ENCODE results near the gene MYBPHL. TPM values are rescaled to one million over a fixed set of nuclear protein-coding genes. Genes with fewer than 3 reads are reported as not detected.

Gene MYBPHL
- polyA plus RNA-seq, 3 donors = 0.26 TPM; not detected in 2

- DNase-seq = no peak
Observed at GRCh38 chr1:109265741-109266330, 41.0 kb downstream of the MYBPHL start.

GRCh38 chr1:109265016-109265415, 41.8 kb downstream of the MYBPHL start:
- DNase-seq = no peak

GRCh38 chr1:109264379-109264755, 42.4 kb downstream of the MYBPHL start:
- no peak for DNase-seq

- peak; percentile 86 for DNase-seq
Observed at GRCh38 chr1:109263597-109264378, 43.0 kb downstream of the MYBPHL start.

GRCh38 chr1:109263234-109263596, 43.6 kb downstream of the MYBPHL start:
- DNase-seq = no peak

GRCh38 chr1:109262231-109263055, 44.4 kb downstream of the MYBPHL start:
- DNase-seq = no peak

- DNase-seq = no peak
Observed at GRCh38 chr1:109261578-109261977, 45.2 kb downstream of the MYBPHL start.

- DNase-seq = no peak
Observed at GRCh38 chr1:109261006-109261405, 45.8 kb downstream of the MYBPHL start.

- no peak for DNase-seq
Observed at GRCh38 chr1:109259674-109260557, 46.9 kb downstream of the MYBPHL start.

- DNase-seq = no peak
Observed at GRCh38 chr1:109258481-109259466, 48.0 kb downstream of the MYBPHL start.

- DNase-seq = no peak
Observed at GRCh38 chr1:109257682-109258421, 49.0 kb downstream of the MYBPHL start.

GRCh38 chr1:109256971-109257681, 49.7 kb downstream of the MYBPHL start:
- DNase-seq = no peak

GRCh38 chr1:109256085-109256484, 50.7 kb downstream of the MYBPHL start:
- no peak for DNase-seq

GRCh38 chr1:109255678-109256077, 51.1 kb downstream of the MYBPHL start:
- DNase-seq = no peak

- DNase-seq = no peak
Observed at GRCh38 chr1:109255097-109255651, 51.6 kb downstream of the MYBPHL start.

- no peak for DNase-seq
Observed at GRCh38 chr1:109254621-109255096, 52.2 kb downstream of the MYBPHL start.

GRCh38 chr1:109253803-109254620, 52.8 kb downstream of the MYBPHL start:
- peak; percentile 77 for DNase-seq
